EL (cell line): ENCODE results near the gene PYDC1.
"Not testable (repeated sequence)": the region's sequence is repeated elsewhere in the genome, so short reads cannot be mapped to it uniquely, and the experiment has no call there.

Source experiments
- DNase-seq: peaks from one replicate; pipeline ENCODE4 v3.0.0-alpha.2; 2016

PYDC1 gene

DNA sequence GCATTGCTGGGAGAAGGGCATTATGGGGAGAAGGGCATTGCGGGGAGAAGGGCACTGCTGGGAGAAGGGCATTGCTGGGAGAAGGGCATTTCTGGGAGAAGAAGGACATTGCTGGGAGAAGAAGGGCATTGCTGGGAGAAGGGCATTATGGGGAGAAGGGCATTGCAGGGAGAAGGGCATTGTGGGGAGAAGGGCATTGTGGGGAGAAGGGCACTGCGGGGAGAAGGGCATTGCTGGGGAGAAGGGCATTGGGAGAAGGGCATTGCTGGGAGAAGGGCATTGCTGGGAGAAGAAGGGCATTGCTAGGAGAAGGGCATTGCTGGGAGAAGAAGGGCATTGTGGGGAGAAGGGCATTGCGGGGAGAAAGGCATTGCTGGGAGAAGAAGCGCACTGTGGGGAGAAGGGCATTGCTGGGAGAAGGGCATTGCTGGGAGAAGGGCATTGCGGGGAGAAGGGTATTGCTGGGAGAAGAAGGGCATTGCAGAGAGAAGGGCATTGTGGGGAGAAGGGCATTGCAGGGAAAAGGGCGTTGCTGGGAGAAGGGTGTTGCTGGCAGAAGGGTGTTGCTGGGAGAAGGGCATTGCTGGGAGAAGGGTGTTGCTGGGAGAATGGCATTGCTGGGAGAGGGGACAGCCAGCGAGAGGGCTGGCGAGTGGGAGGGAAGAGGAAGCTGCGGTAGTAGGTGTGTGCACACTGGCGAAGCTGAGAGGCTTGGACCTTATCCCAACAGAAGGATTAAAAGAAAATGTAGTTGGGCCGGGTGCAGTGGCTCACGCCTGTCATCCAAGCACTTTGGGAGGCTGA lies 4.6 kb upstream of the PYDC1 start:
- DNase-seq: no peak

DNA sequence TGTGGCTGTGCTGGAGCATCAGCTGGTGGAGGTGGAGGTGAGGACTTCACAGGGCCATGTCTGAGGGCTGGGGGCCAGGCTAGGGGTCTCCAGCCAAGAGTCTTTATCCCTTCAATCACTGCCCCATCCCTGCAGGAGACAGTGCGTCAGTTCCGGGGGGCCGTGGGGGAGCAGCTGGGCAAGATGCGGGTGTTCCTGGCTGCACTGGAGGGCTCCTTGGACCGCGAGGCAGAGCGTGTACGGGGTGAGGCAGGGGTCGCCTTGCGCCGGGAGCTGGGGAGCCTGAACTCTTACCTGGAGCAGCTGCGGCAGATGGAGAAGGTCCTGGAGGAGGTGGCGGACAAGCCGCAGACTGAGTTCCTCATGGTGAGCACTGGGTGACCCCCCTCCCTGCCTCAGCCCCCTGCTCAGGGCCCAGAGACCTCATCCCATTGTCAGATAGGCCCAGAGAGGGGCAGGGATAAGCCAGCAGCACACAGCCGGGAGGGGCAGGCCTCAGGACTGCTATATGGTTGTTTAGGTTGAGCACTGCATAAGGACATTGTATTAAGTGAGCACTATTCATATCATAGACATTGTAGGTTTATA lies 2.3 kb upstream of the PYDC1 start:
- no peak for DNase-seq

DNA sequence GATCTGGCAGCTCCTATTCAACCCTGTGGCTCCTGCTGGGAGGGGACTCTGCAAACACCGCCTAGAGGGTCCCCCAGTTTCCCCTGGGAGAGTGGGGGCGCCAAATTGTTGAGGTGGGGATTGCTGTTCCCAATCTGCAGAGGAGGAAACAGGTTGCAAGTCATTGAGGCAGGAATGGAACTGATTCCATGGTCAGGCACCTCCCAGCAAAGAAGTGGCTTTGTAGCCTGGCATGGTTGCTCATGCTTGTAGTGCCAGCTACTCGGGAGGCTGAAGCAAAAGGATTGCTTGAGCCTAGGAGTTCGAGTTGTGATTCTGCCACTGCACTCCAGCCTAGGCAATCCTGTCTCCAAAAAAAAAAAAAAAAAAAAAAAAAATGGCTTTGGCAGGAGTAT lies 198 bp upstream of the PYDC1 start:
- DNase-seq: no peak

DNA sequence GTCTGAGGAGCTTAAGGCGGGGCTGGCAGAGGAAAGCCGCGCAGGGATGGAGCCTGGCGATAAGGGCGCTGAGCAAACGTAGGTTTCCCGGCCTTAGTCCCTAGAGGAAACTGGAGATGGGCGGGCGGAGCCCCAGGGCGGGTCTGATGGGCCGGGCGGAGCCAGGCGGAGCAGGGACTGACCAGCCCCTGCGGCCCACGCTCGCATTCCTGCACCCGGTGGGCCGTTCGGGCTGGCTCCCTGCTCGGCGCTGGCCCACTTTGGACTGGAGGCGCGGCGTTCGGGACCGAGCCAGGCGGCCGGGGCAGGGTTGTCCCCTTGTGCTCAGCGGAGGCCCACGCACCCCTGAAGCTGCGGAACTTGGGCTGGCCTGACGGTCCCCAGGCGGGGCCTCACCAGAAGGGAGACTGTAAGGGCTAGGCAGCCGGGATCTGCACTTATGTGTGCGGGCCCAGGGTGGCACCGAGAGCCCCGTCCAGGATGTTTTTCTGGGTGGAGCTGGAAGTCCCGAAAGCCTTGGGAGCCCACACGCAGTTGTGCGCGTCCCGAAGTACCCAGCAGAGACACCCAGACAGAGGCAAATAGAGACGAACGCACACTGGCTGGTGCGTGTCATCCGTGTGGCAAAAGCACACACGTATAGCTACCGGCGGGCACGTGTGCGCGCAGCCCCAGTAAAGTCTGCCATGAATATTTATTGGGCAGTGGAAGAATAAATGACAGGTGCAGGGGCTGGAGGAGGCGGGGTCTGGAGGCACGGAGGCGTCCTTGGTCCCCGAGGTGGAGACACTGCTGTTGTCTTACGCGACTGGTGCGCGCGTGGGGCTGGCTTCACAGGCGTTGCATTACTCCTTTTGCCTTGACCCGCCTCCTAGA lies 1.4 kb downstream of the PYDC1 start:
- DNase-seq: peak; percentile 70

DNA sequence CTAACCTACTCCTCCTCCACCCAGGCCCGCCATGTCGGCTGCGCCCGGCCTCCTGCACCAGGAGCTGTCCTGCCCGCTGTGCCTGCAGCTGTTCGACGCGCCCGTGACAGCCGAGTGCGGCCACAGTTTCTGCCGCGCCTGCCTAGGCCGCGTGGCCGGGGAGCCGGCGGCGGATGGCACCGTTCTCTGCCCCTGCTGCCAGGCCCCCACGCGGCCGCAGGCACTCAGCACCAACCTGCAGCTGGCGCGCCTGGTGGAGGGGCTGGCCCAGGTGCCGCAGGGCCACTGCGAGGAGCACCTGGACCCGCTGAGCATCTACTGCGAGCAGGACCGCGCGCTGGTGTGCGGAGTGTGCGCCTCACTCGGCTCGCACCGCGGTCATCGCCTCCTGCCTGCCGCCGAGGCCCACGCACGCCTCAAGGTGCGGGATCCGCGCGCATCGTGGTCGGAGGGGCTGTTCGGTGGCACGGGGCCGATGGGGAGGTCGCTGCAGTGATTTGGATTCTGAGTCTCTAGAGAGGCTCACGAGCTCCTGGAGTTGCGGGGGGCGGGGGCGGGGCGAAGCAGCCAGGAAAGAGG lies 2.1 kb downstream of the PYDC1 start:
- no peak for DNase-seq

DNA sequence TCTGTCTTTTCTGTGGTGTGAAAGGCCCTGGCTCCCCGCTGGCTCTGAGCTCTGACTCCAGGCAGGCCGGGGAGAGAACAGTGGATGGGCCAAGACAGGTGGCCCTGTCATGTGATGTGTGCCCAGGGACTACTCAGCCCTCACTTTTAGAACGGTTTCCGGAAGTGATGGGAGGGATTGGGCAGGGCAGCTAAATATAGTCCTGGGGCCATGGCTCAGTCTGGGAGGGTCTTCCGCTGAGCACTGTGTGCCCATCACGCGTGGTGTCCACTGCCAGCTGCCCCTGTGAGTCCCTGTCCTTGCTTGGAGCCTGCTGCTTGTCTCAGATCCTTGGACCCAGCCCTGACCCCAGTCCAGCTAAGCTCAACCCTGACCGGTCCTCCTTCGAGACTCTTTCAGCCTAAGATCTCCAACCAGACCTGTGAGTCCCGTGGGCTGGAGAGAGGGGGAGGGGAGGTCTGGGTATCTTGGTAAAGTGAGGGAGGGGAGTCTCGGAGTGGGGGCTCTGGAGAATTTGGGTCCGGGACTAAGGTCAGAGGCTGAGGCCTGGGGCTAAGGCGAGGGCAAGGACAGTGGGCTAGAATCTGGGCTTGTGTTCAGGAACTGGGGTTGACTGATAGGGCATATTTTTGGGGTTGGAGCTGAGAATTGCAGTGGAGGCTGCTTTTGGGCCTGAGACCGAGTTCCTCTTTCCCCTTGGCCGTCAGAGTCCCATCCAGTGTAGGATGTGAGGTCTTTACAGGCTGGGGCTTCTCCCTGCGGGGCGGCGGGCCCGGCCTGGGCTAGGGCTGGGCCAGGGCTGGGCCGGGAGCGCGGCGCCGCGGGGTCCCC lies 2.8 kb downstream of the PYDC1 start, which contains the start of gene TRIM72:
Gene TRIM72, plus strand, starts transcription at position 243 of the 831 bp plus-strand sequence. CDS start 620 bp downstream, outside the sequence.
- DNase-seq: no peak

DNA sequence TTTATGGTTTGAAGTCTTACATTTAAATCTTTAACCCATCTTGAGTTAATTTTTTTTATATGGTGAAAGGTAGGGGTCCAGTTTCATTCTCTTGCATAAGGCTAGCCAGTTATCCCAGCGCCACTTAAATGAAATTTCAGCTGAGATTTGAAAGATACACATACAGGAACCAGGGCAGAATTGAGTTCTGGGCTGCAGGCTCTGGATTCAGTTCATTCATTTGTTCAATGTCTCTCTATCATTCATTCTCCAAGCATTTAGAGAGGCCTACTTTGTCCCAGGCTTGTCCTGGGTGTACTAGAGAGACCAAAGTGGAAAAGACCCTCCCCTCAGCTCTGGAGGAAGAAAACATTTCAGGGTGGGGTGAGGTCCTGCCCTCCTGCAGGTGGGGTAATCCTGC lies 3.6 kb downstream of the PYDC1 start:
- no peak for DNase-seq

DNA sequence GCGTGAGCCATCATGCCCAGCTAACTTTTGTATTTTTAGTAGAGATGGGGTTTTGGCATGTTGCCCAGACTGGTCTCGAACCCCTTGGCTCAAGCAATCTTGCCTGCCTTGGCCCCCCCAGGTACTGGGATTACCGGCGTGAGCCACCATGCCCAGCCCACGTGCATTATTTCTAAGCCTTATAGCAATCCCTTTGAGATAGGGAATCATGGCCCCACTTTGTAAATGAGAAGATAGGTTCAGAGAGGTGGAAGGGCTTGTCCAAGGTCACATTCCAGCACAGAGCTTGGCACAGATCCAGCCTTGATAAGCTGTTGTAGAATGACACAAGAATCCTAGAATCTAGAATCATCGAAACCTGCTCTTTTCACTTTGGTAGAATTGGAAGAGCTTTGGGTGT lies 10.2 kb downstream of the PYDC1 start:
- DNase-seq: no peak

DNA sequence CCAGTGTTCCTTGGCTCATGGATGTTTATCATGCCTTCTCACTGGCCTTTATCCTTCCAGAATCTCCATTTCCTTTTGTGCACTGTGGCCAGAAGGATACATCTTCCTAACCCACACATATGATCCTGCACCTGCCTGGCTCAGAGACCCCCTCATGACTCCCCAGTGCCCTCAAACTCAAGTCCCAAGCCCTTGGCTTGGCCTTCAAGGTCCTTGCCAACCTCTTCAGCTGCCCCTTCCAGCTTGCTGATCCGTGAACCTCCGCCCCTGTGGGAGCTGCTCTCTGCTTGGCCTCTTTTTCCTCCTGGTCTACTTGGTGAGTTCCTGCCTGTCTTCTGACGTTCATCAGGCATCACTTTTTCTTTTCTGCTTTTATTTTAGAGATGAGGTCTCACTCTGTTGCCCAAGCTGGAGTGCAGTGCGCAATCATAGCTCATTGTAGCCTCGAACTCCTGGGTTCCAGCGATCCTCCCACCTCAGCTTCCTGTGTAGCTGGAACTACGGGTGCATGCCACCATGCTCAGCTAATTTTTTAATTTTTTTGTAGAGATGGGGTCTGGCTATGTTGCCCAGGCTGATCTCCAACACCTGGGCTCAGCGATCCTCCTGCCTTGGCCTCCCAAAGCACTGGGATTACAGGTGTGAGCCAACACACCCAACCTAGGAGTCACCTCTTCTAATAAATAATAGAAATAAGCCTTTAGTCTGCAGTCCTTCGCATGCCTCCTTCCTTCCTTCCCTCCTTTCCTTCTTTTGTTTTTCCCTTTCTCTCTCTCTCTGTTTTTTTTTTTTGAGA lies 11.9 kb downstream of the PYDC1 start:
- no peak for DNase-seq

DNA sequence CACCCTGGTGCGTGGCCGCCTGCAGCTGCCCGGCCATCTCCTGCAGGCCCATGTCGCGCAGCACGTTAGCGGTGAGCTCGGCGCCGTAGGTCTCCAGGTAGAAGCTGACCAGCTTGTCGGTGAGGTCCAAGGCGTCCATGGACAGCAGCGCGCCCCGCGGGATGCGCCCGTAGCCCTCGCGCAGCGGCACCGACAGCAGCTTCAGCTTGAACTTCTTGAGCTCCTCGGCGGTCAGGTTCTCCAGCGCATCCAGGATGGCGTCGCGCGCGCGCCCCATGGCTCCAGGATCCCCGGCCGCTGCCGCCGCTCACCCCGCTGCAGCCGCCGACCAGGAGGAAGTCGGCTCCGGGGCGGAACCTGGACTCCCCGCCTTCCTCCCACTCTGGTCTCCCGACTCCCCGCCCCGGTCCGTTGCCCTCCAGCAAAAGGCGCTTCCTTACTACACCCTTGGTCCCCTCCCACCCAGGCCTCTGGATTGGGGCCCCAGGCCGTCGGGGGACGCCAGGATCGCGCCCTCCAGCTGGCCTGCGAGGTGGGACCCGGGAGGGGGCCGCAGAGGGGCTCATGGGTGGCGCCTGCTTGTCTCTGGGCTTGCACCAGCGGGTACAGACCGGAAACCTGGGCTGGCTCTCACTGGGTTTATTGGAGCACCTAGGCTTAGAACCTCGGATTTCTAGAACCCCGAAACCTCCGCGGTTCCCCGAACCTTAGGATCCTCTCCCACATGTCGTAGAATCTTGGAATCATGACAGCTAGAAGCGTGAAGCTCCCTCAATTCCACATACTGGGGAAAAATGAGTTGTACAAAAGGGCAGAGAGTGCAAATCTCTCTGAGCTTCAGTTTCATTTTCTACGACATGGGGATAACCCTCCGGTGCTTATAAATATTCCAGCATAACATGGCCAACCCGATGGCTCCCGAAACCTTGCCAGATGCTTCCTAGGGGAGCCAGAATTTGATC lies 14.2 kb downstream of the PYDC1 start, which contains the start of gene PYCARD:
Gene PYCARD, minus strand, starts transcription at position 347 of the 962 bp plus-strand sequence. Its CDS starts 70 bp downstream, at position 277.
- DNase-seq: peak; percentile 68

DNA sequence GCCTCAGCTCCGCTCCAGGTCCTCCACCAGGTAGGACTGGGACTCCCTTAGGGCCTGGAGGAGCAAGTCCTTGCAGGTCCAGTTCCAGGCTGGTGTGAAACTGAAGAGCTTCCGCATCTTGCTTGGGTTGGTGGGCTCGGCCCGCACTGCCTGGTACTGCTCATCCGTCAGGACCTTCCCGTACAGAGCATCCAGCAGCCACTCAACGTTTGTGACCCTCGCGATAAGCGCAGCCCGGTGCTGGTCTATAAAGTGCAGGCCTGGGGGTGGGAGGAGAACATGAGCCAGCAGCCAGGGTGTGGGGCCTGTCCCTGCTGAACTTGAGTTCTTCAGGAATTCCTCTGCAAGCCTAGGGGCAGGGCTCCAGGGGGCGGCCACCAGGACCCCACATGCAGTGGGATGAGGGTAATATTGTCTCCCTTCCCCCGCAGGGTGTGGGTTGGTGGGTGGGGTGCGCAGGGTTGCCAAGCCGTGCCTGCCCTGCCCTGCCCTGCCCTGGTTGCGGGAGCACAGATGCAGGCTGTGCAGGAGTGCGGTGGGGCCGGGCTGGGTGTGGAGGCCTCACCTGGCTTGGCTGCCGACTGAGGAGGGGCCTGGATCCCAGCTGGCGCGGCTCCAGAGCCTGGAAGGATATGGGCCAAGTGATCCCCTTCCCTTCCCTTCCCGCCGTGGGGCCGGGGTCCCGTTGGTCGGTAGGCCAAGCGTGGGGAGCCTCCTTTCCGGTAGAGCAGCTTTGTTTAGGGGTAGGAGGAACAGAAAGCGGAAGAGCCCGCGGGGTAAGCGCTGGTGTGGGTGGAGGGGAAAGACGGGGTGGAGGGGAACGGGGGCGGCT lies 15.1 kb downstream of the PYDC1 start:
- no peak for DNase-seq

DNA sequence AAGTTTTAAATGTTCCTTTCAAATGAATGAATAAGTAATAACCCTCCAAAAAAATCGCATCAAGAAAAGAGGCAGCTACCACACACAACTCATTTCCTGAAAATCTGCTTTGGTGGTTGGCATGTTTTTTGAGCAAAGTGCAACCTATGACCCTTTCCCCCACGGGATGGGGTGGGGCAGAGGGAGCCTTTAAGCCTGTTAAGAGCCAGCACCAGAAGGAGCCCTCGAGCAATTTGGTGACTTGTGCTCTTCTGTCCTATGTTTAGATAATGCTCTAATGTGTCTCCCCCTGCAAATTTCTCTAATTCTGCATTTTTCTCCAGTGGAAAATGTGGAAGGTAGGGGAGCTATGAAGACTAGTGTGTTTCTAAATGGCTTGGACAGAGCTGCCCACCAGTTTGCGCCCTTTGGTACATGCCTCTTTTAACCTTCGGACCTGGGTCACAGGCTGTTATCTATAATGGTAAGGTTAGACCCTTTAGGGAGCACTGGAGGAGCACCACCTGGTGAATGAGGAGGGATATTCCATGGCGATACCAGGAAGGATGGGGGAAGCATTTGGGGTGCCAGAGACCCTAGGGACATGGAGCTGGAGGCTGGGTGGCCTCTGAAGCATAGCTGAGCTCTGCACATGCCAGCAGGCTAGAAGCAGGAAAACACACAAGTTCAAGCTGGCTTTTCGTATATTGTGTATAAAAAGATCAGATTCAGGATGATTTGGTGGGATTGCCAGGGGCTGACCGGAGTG lies 15.9 kb downstream of the PYDC1 start:
- peak; percentile 59 for DNase-seq

DNA sequence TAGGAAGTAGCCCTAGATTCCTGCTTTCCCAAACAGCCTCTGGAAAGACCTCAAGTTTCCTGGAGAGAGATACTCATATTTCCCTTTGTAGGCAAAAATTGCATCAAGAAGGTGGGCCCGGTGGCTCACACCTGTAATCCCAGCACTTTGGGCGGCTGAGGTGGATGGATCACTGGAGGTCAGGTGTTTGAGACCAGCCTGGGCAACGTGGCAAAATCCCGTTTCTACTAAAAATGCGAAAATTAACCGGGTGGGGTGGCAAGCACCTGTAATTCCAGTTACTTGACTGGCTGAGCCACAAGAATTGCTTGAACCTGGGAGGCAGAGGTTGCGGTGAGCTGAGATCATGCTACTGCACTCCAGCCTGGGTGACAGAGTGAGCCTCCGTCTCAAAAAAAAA lies 16.8 kb downstream of the PYDC1 start:
- not testable (repeated sequence) for DNase-seq

DNA sequence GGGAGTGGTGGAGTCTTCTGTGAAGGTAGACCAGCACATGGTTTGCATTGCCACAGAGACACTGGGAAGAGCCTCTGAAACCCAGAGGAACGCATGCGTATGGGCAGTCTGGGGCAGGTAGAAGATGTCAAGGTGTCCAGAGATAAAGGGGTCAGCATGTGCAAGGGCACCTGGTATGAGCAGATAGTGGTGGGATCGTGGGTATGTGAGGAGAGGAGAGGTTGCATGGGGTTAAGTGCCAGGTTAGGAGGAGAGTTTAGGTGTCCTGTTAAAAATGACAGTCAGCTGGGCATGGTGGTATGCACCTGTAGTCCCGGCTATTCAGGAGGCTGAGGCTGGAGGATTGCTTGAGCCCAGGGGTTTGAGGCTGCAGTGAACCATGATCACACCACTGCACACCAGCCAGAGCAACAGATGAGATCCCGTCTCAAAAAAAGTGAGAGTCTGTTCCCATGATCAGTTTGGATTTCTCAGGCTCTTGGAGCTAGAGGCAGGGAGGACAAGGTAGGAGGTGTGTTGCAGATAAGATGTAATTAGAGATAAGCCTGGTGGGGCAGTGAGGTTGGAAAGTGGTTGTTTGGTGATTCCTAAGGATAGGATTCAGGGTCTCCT lies 17.4 kb downstream of the PYDC1 start:
- DNase-seq: no peak

DNA sequence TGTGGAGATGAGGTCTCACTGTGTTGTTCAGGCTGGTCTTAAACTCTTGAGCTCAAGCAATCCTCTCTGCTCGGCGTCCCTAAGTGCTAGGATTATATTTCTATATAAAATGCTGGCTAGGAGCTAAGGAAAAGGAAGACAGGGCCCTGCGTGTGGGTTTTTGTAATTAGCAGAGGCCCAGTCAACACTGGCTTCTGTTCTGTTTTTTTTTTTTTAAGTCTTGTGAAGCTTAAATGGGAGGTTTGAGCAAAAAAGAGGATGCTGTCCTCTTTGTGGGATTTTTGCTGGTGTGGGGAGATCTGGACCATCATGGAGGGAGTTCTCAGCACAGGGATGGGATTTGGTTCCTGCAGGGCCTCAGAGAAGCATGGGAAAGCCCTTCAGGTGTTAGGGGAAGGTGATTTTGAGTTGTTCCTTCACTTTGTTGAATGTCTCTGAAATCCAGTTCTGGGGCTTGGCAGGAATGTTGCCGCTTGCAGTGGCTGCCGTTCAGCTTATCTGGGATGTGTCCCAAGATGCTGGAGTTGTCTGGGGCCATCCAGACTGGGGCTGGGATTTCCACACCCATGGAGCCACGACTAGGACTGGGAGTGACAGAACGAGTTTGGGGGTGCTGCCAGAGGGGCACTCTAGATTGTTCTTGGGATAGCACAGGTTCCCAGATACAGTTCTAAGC lies 18.6 kb downstream of the PYDC1 start:
- no peak for DNase-seq

DNA sequence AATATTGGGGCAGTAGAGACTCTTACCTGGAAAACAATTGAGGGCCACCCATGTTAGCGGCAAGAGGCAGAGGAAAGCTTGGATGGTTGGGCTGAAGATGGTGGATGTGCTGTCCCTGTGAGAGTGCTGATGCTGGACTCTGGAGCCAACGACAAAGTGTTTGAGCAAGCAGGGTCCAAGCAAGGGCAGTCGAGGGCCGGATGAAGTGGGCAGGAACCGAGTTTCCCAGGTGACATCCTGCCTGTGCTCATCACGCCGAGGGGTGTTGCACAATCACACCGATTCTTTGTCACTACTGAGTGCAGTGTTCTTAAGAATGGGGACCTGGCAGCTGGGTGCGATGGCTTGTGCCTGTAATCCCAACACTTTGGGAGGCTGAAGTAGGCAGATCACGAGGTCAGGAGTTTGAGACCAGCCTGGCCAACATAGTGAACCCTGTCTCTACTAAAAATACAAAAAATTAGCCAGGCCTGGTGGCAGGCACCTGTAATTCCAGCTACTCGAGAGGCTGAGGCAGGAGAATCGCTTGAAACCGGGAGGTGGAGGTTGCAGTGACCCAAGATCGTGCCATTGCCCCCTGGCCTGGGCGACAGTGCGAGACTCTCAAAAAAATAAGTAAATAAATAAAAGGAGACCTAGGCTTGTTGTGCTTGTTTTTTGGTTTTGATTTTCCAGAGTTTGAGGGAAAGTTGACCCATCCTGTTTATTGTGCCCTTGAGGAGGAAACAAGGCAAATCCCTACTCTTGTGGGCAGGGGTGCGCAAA lies 20.4 kb downstream of the PYDC1 start:
- no peak for DNase-seq
